ENCODE results near the gene MRPL18.

The MRPL18 gene

GRCh38 chr6:159817951-159818739, 27.9 kb downstream of the MRPL18 start:
- in situ Hi-C loops (cut with HindIII; ENCODE audit: low pct_ligation_motif_present, low sequenced_read_pairs): no loop called here
- Histone ChIP-seq H3K36me3 (replicated peaks) (no peaks in the 10 kb centered on the region), H3K27me3 (replicated peaks) (no peaks in the 10 kb centered on the region), H3K4me3 (ENCODE audit: low read depth, low read length) (no peak overlapping the region), H3K27ac (no peak overlapping the region)
- no peak for TF ChIP-seq CTCF (IDR thresholded peaks at IDR 0.05; ENCODE audit: low read depth, low read length, missing control alignments)
- no peak for DNase-seq

- no peak for DNase-seq
- Histone ChIP-seq H3K36me3 (replicated peaks) (no peaks in the 10 kb centered on the region), H3K27me3 (replicated peaks) (no peaks in the 10 kb centered on the region), H3K27ac (no peak overlapping the region), H3K4me3 (ENCODE audit: low read depth, low read length) (no peak overlapping the region)
- TF ChIP-seq CTCF (IDR thresholded peaks at IDR 0.05; ENCODE audit: low read depth, low read length, missing control alignments): no peak
- in situ Hi-C loops (cut with HindIII; ENCODE audit: low pct_ligation_motif_present, low sequenced_read_pairs): no loop called here
Observed at GRCh38 chr6:159819098-159819497, 28.8 kb downstream of the MRPL18 start.

- H3K27ac ChIP-seq: no peak overlapping the region
- H3K4me3 ChIP-seq (ENCODE audit: low read depth, low read length): no peak overlapping the region
- no peaks in the 10 kb centered on the region for H3K27me3 ChIP-seq (replicated peaks)
- TF ChIP-seq CTCF (IDR thresholded peaks at IDR 0.05; ENCODE audit: low read depth, low read length, missing control alignments): no peak
- in situ Hi-C loops (cut with HindIII; ENCODE audit: low pct_ligation_motif_present, low sequenced_read_pairs): no loop called here
- H3K36me3 ChIP-seq (replicated peaks): no peaks in the 10 kb centered on the region
- DNase-seq: no peak
Observed at GRCh38 chr6:159819932-159820640, 29.8 kb downstream of the MRPL18 start.

GRCh38 chr6:159821122-159821521, 30.9 kb downstream of the MRPL18 start:
- Histone ChIP-seq H3K4me3 (ENCODE audit: low read depth, low read length) (no peak overlapping the region), H3K36me3 (replicated peaks) (no peaks in the 10 kb centered on the region), H3K27me3 (replicated peaks) (no peaks in the 10 kb centered on the region), H3K27ac (no peak overlapping the region)
- no peak for DNase-seq
- in situ Hi-C loops (cut with HindIII; ENCODE audit: low pct_ligation_motif_present, low sequenced_read_pairs): no loop called here
- TF ChIP-seq CTCF (IDR thresholded peaks at IDR 0.05; ENCODE audit: low read depth, low read length, missing control alignments): no peak

GRCh38 chr6:159821726-159822125, 31.5 kb downstream of the MRPL18 start:
- Histone ChIP-seq H3K4me3 (ENCODE audit: low read depth, low read length) (no peak overlapping the region), H3K36me3 (replicated peaks) (no peaks in the 10 kb centered on the region), H3K27me3 (replicated peaks) (no peaks in the 10 kb centered on the region), H3K27ac (no peak overlapping the region)
- no peak for TF ChIP-seq CTCF (IDR thresholded peaks at IDR 0.05; ENCODE audit: low read depth, low read length, missing control alignments)
- in situ Hi-C loops (cut with HindIII; ENCODE audit: low pct_ligation_motif_present, low sequenced_read_pairs): no loop called here
- no peak for DNase-seq
